Motor neuron (in vitro differentiated cells): ENCODE data around the gene SLC6A6. TPM values are rescaled to one million over a fixed set of nuclear protein-coding genes. Genes with fewer than 3 reads are reported as not detected.

Source experiments
- ATAC-seq, 8 experiments: fragments of 200-7000 bp; cut with Tn5 transposase; replicated peaks in 6 of 8; 2 replicates each; pipeline ENCODE4 v1.8.0; 2021; ENCODE audit warnings: mild to moderate bottlenecking in 8 of 8, moderate library complexity in 8 of 8
- H3K27ac ChIP-seq, 2 donors: fragments of 250-450 bp; sonication (Bioruptor Pico); 2 replicates each; pipeline ENCODE4 v1.9.0; 2021; ENCODE audit warnings: antibody characterized with exemption in 2 of 2, mild to moderate bottlenecking in 2 of 2, moderate library complexity in 1 of 2
- H3K4me1 ChIP-seq, 2 donors: fragments of 250-450 bp; sonication (Bioruptor Pico); replicated peaks in 1 of 2; 2 replicates each; pipeline ENCODE4 v1.6.1; 2021; ENCODE audit warnings: antibody characterized with exemption in 2 of 2, mild to moderate bottlenecking in 2 of 2, moderate library complexity in 1 of 2
- H3K4me3 ChIP-seq, 5 donors: fragments of 250-450 bp; sonication (Bioruptor Pico); 2 replicates each; pipeline ENCODE4 v1.9.0; 2021; ENCODE audit warnings: antibody characterized with exemption in 5 of 5, mild to moderate bottlenecking in 5 of 5, moderate library complexity in 4 of 5
- WGBS, 10 experiments: fragments of 450-650 bp; shearing (Covaris generic); methylation state at CpG; one replicate each; pipeline ENCODE4 v1.0.0; 2022; 5-methylcytosine and 5-hydroxymethylcytosine counted together
- in situ Hi-C, 9 experiments: fragments of 400-800 bp; cut with MboI; loops; one replicate each; pipeline ENCODE4 v1.15.0; 2021; ENCODE audit warnings: low sequenced_read_pairs in 9 of 9, low pct_unique_long_range_greater_than_20kb in 2 of 9; ENCODE audit not compliant: unreplicated experiment in 9 of 9
- total RNA-seq, 8 experiments: library from RNA; unstranded; fragments of 300-600 nt; gene quantifications; 2 replicates each; pipeline versions ENCODE4 v1.2.3 to v1.2.4, GENCODE V29; 2022

SLC6A6 gene
- total RNA-seq, result 10 to 100 TPM in 3 of 8 experiments, 1 to 10 TPM in 5; 5.6 to 53.5 (median 8.3) TPM

DNA sequence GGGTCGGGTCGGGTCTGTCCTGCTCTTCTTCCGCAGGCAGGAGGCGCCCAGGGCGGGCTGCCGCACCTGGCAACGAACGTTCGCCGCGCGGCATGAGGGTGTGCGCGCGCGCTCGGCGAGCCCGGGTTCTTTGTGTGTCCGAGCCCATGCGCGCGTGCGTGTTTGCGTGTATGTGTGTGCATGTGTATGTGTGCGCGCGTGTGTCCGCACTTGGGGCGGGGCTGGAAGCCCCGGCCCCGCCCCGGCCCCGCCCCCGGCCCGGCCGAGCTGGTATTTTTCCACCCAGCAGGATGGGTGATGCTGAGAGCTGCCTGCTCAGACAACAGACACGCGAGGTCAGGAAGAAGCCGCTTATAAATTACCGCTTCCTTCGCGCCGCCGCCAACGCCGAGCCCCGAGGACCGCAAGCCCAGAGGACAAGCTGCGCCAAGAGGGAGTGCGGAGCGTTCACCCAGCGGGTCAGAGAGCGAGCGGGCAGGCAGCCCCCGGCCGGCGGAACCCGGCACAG, at the start of gene SLC6A6:
Gene SLC6A6, plus strand, starts transcription at position 303 of the 508 bp plus-strand sequence. CDS start 41,029 bp downstream, outside the sequence.
- peak; percentile 76 to 84 (median 80) for ATAC-seq
- peak within 1 kb of the TSS; percentile 89 to 96 for H3K27ac ChIP-seq
- 0 to 7% (median 0%) methylated on average over 6 to 19 of the region's 59 CpGs; no CpG with 5 or more reads in 6 of the 10 experiments for WGBS, 10 experiments
- in situ Hi-C loops, result no loop called here
- peaks cover 16 to 32% of the 10 kb centered on the region in 2 donors for H3K4me1 ChIP-seq
- H3K4me3 ChIP-seq, result peak within 1 kb of the TSS; percentile 42 to 68 (median 63)

DNA sequence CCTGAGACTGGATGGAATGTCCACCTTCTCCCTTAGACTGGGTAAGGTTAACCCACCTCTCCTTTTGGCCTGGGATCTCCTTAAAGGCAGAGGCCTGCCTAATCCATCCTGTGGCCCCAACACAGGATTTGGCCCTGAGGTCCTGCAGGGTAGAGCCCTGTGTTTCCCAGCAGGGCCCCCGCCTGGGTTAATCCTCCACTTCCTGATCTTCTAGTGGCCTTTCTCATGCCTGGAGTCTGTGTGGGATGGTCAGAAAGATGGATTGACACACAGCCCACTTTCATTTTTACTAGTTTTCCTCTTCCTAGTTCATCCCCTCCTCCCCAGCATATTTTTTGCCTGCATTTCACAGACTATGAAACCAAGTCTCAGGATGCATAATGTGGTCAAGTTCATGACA, 48.9 kb upstream of the SLC6A6 start:
- in situ Hi-C loops, result no loop called here
- WGBS, 10 experiments, result 67 to 86% methylated on average over 1 of the region's 1 CpG; no CpG with 5 or more reads in 8 of the 10 experiments
- Histone ChIP-seq H3K27ac (no peak overlapping the region), H3K4me1 (peaks cover 5 to 7% of the 10 kb centered on the region in 2 donors), H3K4me3 (no peak overlapping the region)
- no peak for ATAC-seq

GRCh38 chr3:14357463-14357862, 44.9 kb upstream of the SLC6A6 start:
- WGBS, 10 experiments, result 40 to 100% (median 71%) methylated on average over 1 of the region's 1 CpG; no CpG with 5 or more reads in 6 of the 10 experiments
- H3K27ac ChIP-seq, result no peak overlapping the region
- in situ Hi-C loops, result no loop called here
- peaks cover 0 to 4% of the 10 kb centered on the region in 2 donors for H3K4me1 ChIP-seq
- ATAC-seq, result no peak
- H3K4me3 ChIP-seq, result no peak overlapping the region

- 24 to 100% (median 63%) methylated on average over 2 to 17 of the region's 26 CpGs; no CpG with 5 or more reads in 1 of the 10 experiments for WGBS, 10 experiments
- no peak overlapping the region for H3K4me3 ChIP-seq
- no peak overlapping the region for H3K27ac ChIP-seq
- peaks cover 0 to 4% of the 10 kb centered on the region in 2 donors for H3K4me1 ChIP-seq
- in situ Hi-C loops, result no loop called here
- peak in 7 of 8 experiments; percentile 19 to 97 (median 93) for ATAC-seq
Measured at GRCh38 chr3:14358426-14359211, 43.8 kb upstream of the SLC6A6 start.

GRCh38 chr3:14359348-14359747, 43.1 kb upstream of the SLC6A6 start:
- H3K4me1 ChIP-seq, result peaks cover 0 to 4% of the 10 kb centered on the region in 2 donors
- 86 to 100% (median 96%) methylated on average over 1 to 2 of the region's 3 CpGs; no CpG with 5 or more reads in 4 of the 10 experiments for whole genome bisulfite sequencing, 10 experiments
- in situ Hi-C loops, result no loop called here
- ATAC-seq, result no peak
- no peak overlapping the region for H3K4me3 ChIP-seq
- no peak overlapping the region for H3K27ac ChIP-seq

- WGBS, 10 experiments, result 40 to 85% (median 60%) methylated on average over 1 to 6 of the region's 14 CpGs; no CpG with 5 or more reads in 7 of the 10 experiments
- Histone ChIP-seq H3K27ac (no peak overlapping the region), H3K4me3 (no peak overlapping the region), H3K4me1 (peaks cover 0 to 4% of the 10 kb centered on the region in 2 donors)
- no peak for ATAC-seq
- in situ Hi-C loops, result no loop called here
Measured at GRCh38 chr3:14360123-14360881, 42.1 kb upstream of the SLC6A6 start.

DNA sequence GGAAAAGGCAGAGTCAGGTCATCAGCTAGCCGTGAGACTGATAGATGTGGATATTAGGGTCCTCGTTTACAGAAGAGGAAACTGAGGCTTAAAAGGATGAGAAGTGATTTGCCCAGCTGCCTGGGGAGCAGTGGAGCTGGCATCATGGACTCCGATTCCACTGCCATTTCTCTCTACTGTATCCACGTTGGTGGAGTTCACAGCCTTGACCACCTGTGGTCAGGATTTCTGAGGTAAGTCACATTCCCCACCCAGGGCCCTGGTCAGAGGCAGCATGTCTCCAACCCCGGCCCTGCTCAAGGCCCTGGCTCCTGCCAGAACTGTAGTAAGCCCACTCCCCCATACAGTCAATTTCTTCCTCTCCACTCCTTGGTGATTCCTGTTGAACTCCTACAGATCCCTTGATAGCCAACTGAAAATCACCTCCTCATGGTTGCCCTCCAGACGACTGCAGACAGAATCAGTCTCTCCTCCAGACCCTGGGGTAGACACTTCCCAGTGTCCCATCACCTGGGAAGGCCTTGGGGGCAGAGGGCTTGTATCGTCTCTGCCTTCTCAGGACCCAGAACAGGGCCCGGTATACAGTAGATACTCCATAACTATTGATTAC, 41.2 kb upstream of the SLC6A6 start:
- in situ Hi-C loops, result no loop called here
- WGBS, 10 experiments, result 50 to 100% (median 70%) methylated on average over 1 to 3 of the region's 8 CpGs; no CpG with 5 or more reads in 3 of the 10 experiments

DNA sequence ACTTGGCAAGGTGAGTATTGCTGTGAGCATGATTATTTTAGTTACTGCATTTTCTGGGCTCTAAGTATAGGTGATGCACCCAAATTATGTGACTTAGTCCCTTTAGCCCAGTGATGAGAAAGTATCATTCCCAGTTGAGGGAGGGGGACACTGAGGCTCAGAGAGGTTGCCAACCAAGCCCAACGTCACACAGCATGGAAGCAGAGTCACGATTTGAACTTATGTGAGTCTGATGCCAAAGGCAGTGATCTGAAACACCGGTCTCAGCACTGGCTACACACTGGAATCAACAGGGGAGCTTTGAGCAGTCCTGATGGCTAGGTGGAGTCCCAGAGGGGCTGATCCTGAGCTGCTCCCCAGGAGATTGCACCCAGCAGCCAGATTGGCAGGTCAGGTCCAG, 39.5 kb upstream of the SLC6A6 start:
- H3K4me1 ChIP-seq, result peaks cover 12 to 15% of the 10 kb centered on the region in 2 donors
- WGBS, 10 experiments, result 79 to 89% (median 82%) methylated on average over 2 to 3 of the region's 3 CpGs; no CpG with 5 or more reads in 7 of the 10 experiments
- in situ Hi-C loops, result no loop called here
- no peak for ATAC-seq
- no peak overlapping the region for H3K4me3 ChIP-seq
- H3K27ac ChIP-seq, result no peak overlapping the region

More for the DNA sequence above, 41.2 kb upstream of the SLC6A6 start:
- Histone ChIP-seq H3K4me3 (no peak overlapping the region), H3K27ac (no peak overlapping the region), H3K4me1 (peaks cover 0 to 4% of the 10 kb centered on the region in 2 donors)
- no peak for ATAC-seq

- ATAC-seq, result no peak
- WGBS, 10 experiments, result 92 to 100% methylated on average over 1 to 2 of the region's 3 CpGs; no CpG with 5 or more reads in 8 of the 10 experiments
Measured at GRCh38 chr3:14363379-14363778, 39.0 kb upstream of the SLC6A6 start.

GRCh38 chr3:14363991-14364390, 38.4 kb upstream of the SLC6A6 start:
- no peak for ATAC-seq
- in situ Hi-C loops, result no loop called here

More at GRCh38 chr3:14363379-14363778, 39.0 kb upstream of the SLC6A6 start:
- Histone ChIP-seq H3K4me1 (peaks cover 12 to 14% of the 10 kb centered on the region in 2 donors), H3K27ac (no peak overlapping the region), H3K4me3 (no peak overlapping the region)
- in situ Hi-C loops, result no loop called here

DNA sequence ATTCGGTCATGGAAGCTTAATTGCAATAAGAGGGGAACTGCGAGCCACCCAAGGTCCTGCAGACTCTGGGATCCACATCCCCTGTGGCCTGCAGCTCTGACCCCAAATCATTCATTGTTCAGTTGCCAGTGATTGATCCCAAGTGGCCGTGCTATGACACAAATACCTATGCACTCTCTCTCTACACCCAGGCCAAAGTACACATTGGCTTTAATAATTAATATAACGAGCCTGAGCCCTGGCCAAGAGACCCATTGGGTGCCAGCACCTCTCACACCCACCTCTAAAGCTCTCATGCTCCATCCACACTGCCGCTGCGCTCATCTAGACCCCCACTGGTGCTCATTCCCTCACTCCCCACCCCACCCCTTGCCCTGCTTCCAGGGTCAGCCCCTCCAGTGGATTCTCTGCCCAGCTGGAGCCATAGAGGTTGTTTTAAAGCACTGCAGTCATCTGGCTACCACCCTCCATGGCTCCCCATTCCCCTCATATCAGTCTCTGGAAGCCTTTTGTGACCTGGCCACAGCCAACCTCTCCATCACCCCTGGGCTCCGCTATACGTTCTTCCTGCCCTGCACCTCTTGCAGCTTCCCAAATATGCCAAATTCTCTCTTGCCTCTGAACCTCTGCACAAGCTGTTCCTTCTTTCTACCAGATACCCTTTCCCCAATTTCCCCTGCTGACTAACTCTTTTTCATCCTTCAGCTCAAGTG, 37.7 kb upstream of the SLC6A6 start:
- Histone ChIP-seq H3K27ac (no peak overlapping the region), H3K4me3 (no peak overlapping the region), H3K4me1 (peaks cover 11 to 12% of the 10 kb centered on the region in 2 donors)
- 20 to 100% (median 84%) methylated on average over 1 to 4 of the region's 8 CpGs; no CpG with 5 or more reads in 4 of the 10 experiments for WGBS, 10 experiments
- ATAC-seq, result no peak
- in situ Hi-C loops, result no loop called here

More at GRCh38 chr3:14363991-14364390, 38.4 kb upstream of the SLC6A6 start:
- Histone ChIP-seq H3K4me3 (no peak overlapping the region), H3K27ac (no peak overlapping the region), H3K4me1 (peaks cover 11 to 12% of the 10 kb centered on the region in 2 donors)
- 28 to 82% (median 46%) methylated on average over 1 to 5 of the region's 5 CpGs; no CpG with 5 or more reads in 2 of the 10 experiments for WGBS, 10 experiments

- Histone ChIP-seq H3K27ac (no peak overlapping the region), H3K4me3 (no peak overlapping the region), H3K4me1 (peaks cover 12% of the 10 kb centered on the region in 2 donors)
- in situ Hi-C loops, result no loop called here
- ATAC-seq, result no peak
- WGBS, 10 experiments, result 34 to 100% (median 76%) methylated on average over 1 to 5 of the region's 8 CpGs; no CpG with 5 or more reads in 3 of the 10 experiments
Measured at GRCh38 chr3:14366248-14366647, 36.2 kb upstream of the SLC6A6 start.
